NCI-H1105 (cell line): Measurements from ENCODE around the gene AKT1.
"Not testable (repeated sequence)": the region's sequence is repeated elsewhere in the genome, so short reads cannot be mapped to it uniquely, and the experiment has no call there.

Source experiments
- DNase-seq: peaks from one replicate; lab custom pipeline; 2025; lab: John Stamatoyannopoulos, UW

AKT1 gene

GRCh38 chr14:104753528-104754212 lies 41.9 kb downstream of the AKT1 start:
- DNase-seq: no peak

GRCh38 chr14:104752735-104753527 lies 42.6 kb downstream of the AKT1 start, which contains the start of gene SIVA1:
TSS of gene SIVA1 (plus strand) at chr14:104753147. CDS start at chr14:104753202, 55 bp downstream.
- DNase-seq: peak; percentile 99

DNA sequence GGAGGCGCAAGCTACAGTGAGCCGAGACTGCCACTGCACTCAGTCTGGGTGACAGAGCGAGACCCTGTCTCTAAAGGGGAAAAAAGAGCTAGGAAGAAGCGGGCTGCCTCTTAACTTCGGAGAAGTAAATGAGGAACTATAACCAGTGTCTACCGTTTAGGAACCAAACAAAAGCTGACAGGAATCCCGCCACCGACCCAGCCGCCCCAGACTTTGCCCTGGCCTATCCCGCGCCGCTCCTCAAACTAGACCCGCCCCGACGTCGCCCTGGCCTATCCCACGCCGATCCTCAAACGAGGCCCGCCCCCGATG lies 43.2 kb downstream of the AKT1 start:
- DNase-seq: no peak

- no peak for DNase-seq
Measured at GRCh38 chr14:104751539-104752422, 43.8 kb downstream of the AKT1 start.

DNA sequence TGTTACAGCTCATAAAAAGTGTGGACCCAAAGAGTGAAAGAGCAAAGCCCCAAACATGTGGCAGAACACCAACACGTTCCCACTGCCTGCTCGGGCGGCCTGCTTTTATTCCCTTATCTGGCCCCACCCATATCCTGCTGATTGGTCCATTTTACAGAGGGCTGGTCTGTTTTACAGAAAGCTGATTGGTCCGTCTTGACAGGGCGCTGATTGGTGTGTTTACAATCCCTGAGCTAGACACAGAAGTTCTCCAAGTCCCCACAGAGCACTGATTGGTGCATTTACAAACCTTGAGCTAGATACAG lies 44.8 kb downstream of the AKT1 start:
- not testable (repeated sequence) for DNase-seq

- DNase-seq: no peak
Measured at GRCh38 chr14:104750056-104750752, 45.3 kb downstream of the AKT1 start.

GRCh38 chr14:104749111-104749649 lies 46.4 kb downstream of the AKT1 start:
- no peak for DNase-seq

DNA sequence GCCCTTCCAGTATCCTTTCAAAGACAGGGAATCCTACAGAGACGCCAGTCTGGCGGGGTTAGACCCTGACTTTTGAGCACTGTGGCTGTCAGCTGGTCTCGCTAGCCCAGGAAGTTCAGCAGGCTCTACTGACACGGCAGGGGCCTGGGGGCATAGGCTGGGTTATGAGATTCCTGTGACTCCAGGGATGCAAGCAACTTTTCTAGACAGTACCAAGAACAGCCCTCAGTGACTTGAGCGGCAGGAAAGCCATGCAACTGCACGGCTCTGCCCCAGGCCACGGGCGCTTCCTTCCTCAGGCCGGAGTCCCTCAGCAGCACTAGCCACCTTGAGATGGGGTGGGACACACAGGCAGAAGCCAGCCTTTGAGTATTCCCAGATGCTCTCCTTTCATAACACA lies 47.7 kb downstream of the AKT1 start:
- DNase-seq: peak; percentile 32

GRCh38 chr14:104746934-104747481 lies 48.5 kb downstream of the AKT1 start:
- peak; percentile 50 for DNase-seq

- DNase-seq: no peak
Measured at GRCh38 chr14:104746071-104746545, 49.4 kb downstream of the AKT1 start.

DNA sequence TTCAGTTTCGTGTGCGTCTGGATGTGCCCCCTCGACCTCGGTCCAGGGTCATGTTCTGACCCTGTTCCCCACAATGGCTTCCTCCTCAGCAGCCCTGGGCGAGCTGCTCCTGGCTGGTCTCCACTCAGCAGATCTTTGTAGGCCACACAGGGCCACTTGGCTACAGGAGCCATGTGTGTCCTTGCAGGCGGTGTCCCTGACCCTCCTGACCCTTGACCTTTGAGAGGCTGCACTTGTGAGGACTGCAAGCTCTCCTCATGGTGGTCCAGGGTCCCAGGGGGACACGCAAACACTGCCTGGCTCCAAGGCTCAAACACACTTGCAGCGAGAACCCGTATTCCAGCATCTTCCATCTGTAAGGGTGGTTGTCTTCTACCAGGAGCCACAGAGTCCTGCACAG lies 50.1 kb downstream of the AKT1 start:
- DNase-seq: no peak

DNA sequence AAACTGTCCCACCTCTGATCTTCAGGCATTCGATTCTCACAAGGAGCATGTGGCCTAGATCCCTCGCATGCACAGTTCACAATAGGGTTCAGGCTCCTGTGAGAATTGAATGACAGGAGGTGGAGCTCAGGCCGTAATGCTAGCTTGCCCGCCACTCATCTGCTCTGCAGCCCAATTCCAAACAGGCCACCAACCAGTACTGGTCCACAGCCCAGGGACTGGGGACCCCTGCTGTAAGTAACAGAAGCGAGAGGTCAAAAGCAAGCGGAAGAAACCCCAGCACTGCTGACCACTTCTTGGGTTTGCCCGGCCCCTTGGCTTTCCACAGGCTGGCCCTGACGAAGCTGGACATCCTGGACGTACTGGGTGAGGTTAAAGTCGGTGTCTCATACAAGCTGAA lies 51.1 kb downstream of the AKT1 start:
- no peak for DNase-seq

DNA sequence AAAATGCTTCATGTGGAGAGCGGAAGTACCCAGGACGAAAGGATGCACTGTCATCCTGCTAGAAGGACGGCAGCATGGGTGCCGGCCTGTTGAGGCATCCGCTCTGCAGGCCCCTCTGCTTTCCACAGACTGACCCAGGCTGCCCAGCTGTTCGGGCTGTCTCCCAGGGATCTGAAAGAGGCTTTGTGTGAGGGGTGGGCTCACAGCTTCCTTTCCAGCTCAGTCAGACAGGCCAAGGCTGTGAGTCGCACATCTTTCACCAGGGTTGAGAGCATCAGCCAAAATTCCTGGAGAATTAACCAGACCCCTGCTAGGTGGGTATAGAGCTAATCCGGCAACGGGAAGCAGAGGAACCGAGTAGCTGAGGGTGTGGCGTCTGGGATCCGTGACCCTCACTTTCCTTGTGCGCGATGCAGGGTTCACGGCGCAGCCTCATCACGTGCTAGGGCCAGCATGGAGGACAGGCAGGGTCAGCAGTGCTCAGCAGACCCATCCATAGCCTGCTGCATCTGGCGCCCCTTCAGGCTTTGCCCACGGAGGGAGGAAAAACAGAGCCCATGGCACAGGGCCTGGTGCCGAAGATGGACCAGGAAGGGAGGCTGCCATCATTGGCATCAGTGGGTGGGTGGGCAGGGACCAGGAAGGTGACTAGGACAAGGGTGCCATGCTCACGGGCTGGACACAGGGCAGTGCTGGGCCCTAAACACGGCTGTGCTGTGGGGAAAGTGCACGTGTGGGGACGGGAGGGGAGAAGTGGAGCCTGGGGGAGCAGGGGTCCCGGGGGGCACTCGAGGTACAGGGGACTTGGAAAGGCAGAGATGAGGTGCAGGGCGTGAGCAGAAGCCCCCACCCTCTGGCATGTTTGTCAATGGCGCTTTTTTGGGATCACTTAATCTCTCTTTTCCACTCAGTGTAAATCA lies 51.8 kb downstream of the AKT1 start:
- no peak for DNase-seq

- no peak for DNase-seq
Measured at GRCh38 chr14:104742586-104743455, 52.7 kb downstream of the AKT1 start.

- no peak for DNase-seq
Measured at GRCh38 chr14:104741803-104742251, 53.7 kb downstream of the AKT1 start.

- DNase-seq: no peak
Measured at GRCh38 chr14:104741108-104741802, 54.3 kb downstream of the AKT1 start.

GRCh38 chr14:104739546-104740516 lies 55.7 kb downstream of the AKT1 start:
- DNase-seq: no peak
